Activated T-cell treated with anti-CD3 and anti-CD28 coated beads for 1 hour (primary cell): ENCODE measurements around the gene FAF1.
"Not testable (repeated sequence)": the region's sequence is repeated elsewhere in the genome, so short reads cannot be mapped to it uniquely, and the experiment has no call there.

ENCODE experiments used
- DNase-seq: peaks from one replicate; pipeline ENCODE4 v3.0.0-alpha.2; 2020; ENCODE audit warnings: low read depth

The FAF1 gene

DNA sequence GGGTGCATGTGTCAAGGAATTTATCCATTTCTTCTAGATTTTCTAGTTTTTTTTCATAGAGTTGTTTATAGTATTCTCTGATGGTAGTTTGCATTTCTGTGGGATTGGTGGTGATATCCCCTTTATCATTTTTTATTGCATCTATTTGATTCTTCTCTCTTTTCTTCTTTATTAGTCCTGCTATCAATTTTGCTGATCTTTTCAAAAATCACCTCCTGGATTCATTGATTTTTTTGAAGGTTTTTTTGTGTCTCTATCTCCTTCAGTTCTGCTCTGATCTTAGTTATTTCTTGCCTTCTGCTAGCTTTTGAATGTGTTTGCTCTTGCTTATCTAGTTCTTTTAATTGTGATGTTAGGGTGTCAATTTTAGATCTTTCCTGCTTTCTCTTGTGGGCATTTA lies 52.5 kb downstream of the FAF1 start:
- DNase-seq, result not testable (repeated sequence)

DNA sequence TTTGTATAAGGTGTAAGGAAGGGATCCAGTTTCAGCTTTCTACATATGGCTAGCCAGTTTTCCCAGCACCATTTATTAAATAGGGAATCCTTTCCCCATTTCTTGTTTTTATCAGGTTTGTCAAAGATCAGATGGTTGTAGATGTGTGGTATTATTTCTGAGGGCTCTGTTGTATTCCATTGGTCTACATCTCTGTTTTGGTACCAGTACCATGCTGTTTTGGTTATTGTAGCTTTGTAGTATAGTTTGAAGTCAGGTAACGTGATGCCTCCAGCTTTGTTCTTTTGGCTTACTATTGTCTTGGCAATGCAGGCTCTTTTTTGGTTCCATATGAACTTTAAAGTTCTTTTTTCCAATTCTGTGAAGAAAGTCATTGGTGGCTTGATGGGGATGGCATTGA lies 54.0 kb downstream of the FAF1 start:
- not testable (repeated sequence) for DNase-seq

DNA sequence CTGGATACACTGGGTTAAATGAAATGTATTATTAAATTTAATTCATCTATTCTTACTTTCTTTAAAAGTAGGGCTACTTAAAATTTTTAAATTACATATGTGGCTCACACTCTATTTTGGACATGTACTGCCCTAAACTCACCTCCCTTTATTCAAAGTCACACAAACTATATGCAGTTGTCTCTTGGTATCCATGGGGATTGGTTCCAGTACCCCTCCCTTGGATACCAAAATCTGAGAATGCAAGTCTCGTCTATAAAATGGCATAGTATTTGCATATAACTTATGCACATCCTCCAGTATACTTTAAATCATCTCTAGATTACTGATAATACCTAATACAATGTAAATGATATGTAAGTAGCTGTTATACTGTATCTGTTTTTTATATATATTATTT lies 57.6 kb downstream of the FAF1 start:
- DNase-seq, result no peak

DNA sequence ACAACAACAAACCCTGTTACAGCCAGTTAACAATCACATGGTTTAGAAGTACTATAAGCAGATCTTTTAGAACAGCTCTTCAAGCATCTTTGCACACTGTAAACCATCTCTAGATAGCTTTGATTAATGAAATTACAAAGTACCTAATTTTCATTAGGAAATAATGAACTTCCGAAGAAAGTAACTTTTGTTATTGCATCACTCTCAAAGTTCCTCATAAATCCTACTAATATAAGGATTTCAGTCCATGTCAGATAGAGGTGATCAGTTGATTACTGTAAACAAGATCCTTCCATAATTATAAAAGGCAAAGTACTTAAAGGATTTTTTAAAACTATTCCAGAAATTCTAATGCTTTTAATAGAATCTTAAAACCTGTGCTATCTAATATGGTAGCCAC lies 58.2 kb downstream of the FAF1 start:
- DNase-seq, result no peak

DNA sequence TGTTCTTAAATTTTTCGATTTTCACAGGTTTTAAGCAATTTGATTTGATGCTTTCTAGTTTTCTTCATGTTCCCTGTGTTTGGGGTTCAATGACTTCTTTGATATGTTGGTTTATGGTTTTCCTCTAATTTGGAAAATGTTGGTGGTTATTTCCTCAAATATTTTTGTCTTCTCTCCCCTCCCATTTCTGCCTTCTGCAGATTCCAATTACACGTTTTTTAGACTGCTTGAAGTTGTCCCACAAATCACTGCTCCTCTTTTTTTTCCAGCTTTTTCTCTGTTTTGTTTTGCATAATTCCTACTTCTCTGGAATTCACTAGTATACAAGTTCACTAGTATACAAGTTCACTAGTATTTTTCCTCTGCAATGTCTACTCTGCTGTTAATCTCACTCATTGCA lies 61.3 kb downstream of the FAF1 start:
- no peak for DNase-seq

DNA sequence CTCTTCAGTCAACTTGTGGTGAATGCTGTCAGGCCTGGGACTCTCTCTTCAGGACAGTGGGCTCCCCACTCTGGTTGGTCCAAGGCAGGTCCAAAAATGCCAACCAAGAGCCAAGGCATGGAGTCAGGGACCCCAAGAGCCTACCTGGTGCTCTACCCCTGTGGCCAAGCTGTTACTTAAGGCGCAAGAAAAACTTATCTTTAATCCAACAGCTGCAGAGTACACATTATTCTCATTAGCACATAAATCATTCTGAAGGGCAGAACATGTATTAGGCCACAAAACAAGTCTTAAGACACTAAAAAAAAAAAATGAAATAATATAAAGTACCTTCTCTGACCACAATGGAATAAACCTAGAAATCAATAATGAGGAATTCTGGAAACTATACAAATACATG lies 65.7 kb downstream of the FAF1 start:
- no peak for DNase-seq

DNA sequence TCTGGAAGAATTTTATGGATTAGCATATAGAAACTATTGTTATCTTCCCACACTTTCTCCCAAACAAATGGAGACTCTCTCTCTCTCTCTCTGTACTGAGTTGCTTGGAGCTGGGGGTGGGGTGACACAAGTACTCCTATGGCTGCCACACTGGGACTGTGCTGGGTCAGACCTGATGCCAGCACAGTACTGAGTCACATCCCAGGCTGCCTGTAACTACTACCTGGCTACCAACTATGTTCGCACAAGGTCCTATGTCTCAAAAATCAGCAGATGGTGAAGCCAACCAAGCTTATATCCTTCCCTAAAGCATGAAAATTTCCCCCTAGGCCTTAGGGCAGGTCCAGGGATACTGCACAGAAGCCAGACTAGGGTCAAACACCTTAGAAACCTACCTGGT lies 66.6 kb downstream of the FAF1 start:
- DNase-seq, result no peak

DNA sequence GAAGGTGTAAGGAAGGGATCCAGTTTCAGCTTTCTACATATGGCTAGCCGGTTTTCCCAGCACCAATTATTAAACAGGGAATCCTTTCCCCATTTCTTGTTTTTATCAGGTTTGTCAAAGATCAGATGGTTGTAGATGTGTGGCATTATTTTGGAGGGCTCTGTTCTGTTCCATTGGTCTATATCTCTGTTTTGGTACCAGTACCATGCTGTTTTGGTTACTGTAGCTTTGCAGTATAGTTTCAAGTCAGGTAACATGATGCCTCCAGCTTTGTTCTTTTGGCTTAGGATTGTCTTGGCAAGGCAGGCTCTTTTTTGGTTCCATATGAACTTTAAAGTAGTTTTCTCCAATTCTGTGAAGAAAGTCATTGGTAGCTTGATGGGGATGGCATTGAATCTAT lies 72.5 kb downstream of the FAF1 start:
- DNase-seq, result not testable (repeated sequence)

DNA sequence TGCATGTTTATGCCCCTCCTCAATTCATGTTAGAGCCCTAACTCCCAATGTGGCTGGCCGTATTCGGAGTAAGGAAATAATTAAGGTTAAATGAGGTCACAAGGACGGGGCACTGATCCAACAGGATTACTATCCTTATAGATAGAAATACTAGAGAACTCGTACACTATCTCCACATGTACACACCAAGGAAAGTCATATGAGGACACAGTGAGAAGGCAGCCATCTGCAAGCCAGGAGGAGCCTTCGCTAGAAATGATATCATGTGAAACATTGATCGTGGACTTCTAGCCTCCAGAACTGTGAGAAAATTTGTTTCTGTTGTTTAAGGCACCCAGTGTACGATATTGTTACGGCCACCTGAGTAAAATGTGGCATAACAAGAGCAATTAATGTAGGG lies 79.7 kb downstream of the FAF1 start:
- no peak for DNase-seq

DNA sequence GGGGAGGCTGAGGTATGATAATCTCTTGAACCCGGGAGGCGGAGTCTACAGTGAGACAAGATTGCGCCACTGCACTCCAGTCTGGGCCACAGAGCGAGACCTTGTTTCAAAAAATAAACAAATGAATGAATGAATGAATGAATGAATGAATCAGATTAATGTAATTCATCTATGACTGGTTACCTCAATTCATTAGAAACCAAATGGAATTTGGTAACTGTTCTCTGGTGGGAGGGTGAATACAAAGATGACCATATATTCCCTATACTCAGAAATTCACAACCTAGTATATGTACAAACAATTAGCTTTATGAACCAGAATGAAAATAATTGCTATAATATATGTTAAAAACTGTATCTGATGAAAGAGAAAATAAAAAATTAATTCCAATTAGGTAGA lies 80.9 kb downstream of the FAF1 start:
- DNase-seq, result no peak

DNA sequence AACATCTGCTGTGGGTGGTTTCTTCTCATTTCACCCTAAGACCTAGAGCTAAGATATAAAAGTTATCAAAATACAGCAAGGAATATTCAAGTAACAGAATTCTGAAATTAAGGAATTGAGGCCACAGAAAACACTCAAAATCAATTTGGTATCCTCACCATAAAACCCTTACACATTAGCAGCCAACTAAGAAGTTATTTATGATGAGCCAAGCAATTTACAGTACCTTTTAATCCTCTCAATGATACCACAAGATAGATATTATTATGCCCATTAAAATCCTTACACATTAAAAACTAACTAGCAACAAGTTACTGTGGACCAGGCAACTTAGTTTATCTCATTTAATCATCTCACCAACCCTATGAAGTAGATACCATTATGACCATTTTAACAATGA lies 81.6 kb downstream of the FAF1 start:
- DNase-seq, result no peak

DNA sequence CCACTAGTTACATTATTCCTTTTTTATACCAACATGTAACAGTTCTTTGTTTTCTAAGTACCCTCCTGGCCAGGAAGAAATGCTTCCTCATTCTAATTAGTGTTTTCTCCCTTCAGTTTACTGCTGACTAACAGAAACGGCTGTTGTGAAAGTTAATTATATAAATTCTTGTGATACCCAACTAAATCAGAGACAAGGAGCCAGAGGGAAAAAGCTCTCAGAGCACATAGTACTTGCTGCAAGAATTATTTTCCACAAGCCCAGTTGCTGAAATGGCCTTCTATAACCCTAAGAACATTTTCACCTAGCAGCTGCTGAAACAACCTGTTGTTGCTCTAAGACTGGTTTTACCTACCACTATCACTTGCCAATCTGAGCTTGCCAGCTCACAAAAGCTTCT lies 82.4 kb downstream of the FAF1 start:
- no peak for DNase-seq

DNA sequence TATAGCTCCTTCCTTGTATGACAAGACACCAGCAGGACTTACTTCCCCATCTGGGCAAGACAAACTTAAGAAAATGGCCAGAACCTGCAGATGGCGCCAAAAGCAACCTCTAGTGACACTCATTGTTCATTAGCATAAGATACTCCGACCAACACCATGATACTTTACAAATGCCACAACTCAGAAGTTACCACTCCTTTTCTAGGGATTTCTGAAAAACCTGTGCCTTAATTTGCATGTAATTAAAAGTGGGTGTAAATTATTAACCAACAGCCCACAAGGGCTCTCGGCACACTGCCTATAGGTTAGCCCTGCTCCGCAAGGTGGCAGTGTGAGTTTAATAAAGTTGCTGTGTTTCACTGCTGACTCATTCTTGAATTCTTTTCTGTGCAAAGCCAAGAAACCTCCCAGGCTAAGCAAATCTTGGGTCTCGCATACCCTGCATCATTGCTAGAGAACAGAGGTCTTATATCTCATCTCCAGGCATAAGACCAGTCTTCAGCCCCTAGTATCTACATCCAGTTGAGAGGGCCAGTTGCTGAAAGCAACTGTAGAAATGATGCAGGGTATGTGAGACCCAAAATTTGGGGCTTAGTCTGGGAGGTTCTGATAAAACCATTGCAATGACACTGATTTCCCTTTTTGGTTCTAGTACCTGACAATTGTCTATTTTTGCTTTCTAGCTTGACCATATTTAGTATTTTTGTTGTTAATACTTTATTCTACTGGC lies 86.4 kb downstream of the FAF1 start:
- peak; percentile 44 for DNase-seq

DNA sequence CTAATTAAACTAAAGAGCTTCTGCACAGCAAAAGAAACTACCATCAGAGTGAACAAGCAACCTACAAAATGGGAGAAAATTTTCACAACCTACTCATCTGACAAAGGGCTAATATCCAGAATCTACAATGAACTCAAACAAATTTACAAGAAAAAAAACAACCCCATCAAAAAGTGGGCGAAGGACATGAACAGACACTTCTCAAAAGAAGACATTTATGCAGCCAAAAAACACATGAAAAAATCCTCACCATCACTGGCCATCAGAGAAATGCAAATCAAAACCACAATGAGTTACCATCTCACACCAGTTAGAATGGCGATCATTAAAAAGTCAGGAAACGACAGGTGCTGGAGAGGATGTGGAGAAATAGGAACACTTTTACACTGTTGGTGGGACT lies 95.2 kb downstream of the FAF1 start:
- not testable (repeated sequence) for DNase-seq

DNA sequence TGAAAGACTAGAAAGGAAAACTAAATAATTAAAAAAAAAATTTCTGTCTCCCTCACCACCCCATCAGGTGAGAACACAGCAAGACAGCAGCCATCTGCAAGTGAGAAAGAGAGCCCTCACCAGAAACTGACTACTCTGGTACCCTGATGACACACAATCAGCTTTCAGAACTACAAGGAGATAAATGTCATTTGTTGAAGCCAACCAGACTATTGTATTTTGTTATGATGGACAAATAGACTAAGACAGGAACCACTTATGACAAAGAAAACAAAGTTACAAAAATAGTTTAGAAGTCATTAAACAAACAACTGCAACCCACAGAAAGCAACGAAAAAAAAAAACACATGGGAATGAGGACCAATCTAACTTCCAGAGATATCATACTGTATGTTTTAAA lies 98.3 kb downstream of the FAF1 start:
- no peak for DNase-seq

DNA sequence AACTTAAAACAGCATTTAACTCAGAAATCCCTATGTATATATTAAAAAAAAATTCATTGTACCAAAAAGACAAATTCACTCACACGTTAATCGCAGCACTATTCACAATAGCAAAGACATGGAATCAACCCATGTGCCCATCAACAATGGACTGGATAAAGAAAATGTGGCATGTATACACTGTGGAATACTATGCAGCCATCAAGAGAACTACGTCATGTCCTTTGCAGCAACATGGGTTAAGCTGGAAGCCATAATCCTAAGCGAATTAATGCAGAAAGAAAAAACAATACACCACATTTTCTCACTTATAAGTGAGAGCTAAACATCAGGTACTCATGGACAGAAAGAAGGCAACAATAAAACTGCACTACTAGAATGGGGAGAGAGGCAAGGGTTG lies 99.4 kb downstream of the FAF1 start:
- DNase-seq, result no peak

DNA sequence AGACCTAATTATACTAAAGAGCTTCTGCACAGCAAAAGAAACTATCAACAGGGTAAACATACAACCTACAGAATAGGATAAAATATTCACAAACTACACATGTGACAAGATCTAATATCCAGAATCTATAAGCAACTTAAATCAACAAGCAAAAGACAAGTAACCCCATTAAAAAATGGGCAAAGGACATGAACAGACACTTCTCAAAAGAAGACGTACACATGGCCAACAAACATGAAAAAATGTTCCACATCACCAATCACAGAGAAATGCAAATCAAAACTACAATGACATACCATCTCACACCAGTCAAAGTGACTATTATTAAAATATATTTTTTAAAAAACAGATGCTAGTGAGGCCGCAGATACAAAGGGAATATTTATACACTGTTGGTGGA lies 99.8 kb downstream of the FAF1 start:
- no peak for DNase-seq

DNA sequence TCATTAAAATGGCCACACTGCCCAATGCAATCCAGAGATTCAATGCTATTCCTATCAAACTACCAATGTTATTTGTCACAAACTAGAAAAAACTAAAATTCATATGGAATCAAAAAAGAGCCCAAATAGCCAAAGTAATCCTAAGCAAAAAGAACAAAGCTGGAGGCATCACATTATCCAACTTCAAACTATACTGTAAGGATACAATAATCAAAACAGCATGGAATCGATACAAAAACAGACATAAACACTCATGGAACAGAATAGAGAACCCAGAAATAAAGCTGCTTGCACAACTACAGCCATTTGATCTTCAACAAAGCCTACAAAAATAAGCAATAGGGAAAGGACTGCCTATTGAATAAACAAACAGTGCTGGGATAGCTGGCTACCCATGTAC lies 100.4 kb downstream of the FAF1 start:
- DNase-seq, result no peak

DNA sequence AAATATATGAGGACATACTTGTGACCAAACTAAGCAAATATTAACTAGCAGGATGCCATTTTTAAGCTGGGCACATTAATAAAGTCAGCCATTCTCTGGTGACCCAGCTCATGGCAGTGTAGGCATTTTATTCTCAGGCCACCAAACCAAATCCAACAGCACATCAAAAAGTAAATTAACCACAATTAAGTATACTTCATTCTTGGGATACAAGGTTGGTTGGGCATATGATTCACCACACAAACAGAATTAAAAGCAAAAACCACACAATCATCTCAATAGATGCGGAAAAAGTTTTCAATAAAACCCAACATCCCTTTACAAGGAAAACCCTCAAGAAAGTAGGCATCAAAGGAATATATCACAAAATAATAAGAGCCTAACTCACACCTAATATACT lies 101.3 kb downstream of the FAF1 start:
- DNase-seq, result no peak

DNA sequence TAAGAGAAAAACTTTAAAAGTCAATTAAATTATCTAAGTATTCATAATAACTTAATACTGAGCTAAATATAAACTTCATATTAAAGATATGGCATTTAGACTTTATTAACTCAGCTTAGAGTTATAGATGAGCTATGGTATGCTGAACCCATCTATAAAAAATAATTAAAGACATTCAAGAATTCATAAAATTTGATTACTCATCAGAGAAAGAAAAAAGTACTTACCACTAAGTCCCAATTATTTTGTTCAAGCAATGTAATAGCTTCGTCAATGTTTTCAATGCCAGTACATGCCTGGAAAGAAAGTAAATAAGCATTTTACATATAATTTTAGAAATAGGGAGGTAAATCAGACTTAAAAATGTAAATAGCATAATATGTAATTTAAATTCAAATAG lies 102.4 kb downstream of the FAF1 start:
- DNase-seq, result no peak

DNA sequence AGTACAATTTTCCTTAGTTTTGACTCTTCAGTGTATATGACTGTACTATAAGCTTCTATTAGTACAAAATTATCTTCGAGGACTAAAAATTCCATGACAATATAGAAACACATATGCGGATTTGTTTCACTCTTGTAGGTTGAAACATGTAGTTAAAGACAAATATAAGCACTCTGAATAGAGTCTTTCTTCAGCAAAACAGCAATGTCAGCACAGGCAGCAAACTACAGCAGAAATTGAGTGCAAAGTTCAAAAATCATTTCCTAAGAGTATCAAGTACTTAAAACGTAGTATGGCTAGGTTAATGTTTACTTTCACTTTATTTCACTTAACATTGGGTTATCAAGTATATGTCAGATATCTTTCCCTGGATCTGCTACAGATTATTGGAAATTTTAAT lies 106.7 kb downstream of the FAF1 start:
- no peak for DNase-seq

DNA sequence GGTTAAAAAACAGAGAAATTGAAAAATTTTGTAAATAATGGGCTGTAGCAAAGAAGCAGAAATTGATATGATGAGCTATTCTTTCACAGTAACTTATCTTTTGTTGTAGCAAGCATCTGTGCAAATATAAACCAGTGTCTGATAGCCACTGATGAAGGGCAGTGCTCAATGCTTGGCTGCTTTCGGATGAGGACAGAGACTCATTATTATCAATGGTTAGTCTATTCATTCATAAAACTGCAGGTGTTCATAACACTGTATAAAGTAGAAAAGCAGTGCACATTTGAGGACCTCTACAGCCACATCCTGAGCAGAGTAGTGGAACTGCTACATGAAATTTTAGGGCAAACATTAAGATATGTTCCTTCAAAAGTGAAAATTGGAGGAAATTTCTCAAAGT lies 107.2 kb downstream of the FAF1 start:
- DNase-seq, result no peak

DNA sequence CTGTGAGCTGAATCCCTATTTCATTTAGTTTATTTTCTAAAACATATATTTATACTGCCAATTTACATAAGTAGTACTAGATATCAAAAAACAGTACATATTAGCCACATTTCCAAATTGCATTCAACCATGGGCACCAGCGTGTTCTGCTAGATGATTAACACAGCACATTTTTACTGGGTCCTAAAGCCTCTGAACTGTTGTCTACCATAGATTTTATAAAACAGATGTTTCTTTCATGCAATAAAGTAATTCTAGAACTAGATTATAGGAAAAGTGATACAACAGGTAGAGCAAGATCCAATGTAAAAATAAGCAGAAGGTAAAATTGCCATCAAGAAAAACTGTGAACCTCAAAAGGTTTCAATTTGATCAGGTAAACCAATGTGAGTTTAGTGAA lies 108.6 kb downstream of the FAF1 start:
- no peak for DNase-seq

DNA sequence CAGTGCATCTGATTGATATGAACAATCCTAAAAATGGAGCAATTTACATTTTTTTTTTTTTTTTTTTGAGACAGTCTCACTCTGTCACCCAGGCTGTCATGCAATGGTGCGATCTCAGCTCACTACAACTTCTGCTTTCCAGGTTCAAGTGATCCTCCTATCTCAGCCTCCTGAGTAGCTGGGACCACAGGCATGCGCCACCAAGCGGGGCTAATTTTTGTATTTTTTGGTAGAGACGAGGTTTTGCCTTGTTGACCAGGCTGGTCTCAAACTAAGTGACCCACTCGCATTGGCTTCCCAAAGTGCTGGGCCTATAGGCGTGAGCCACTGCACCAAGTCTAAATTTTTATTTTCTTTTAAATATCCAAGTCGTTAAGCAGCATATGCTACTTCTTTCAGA lies 109.0 kb downstream of the FAF1 start:
- no peak for DNase-seq

DNA sequence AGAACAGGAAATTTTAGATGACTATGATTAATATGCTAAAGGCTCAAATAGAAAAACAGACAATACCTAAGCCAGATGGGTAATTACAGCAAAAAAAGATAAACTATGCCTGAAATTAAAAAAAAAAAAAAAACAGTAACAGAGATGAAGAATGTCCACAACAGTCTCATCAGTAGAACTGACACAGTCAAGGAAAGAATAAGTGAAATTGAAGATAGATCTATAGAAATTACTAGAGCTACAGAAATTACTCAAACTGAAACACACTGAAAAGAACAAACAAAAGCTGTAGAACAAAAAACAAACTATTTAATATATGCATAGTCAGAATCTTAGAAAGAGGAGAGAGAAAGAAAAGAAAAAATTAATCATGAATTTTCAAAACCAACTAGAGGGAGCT lies 112.8 kb downstream of the FAF1 start:
- DNase-seq, result no peak
